HEK293T (cell line): Measurements from ENCODE around the gene TCF7.

Experiments used
- CTCF ChIA-PET: fragments of 350-600 bp; formaldehyde crosslinking; extraction: SDS; loops from one replicate; lab custom pipeline; 2021; ENCODE audit warnings: antibody characterized with exemption, inconsistent platforms; lab: Yijun Ruan, JAX
- POLR2A ChIA-PET: fragments of 350-600 bp; formaldehyde crosslinking; extraction: SDS; loops from one replicate; lab custom pipeline; 2020; ENCODE audit warnings: antibody characterized with exemption, inconsistent platforms; lab: Yijun Ruan, JAX
- DNase-seq: peaks from one replicate; pipeline ENCODE4 v3.0.0; 2012; ENCODE audit warnings: mixed read lengths; ENCODE audit errors: extremely low spot score
- ARNT ChIP-seq: fragments of 450-650 bp; IDR thresholded peaks from 2 replicates; pipeline ENCODE4 v1.6.1; 2017; ENCODE audit warnings: mild to moderate bottlenecking
- BHLHE40 ChIP-seq: fragments of 450-650 bp; IDR thresholded peaks from 2 replicates; pipeline ENCODE4 v1.6.1; 2016; ENCODE audit warnings: mild to moderate bottlenecking, moderate library complexity, borderline replicate concordance
- CTBP1 ChIP-seq: fragments of 450-650 bp; IDR thresholded peaks from 2 replicates; pipeline ENCODE4 v1.6.1; 2016; ENCODE audit warnings: borderline replicate concordance
- ELF4 ChIP-seq: fragments of 450-650 bp; IDR thresholded peaks from 2 replicates; pipeline ENCODE4 v1.6.1; 2017; ENCODE audit warnings: antibody characterized with exemption
- FOXA1 ChIP-seq: fragments of 450-650 bp; IDR thresholded peaks from 2 replicates; pipeline ENCODE4 v1.6.1; 2016; ENCODE audit warnings: mild to moderate bottlenecking
- FOXK2 ChIP-seq: fragments of 450-650 bp; IDR thresholded peaks from 2 replicates; pipeline ENCODE4 v1.6.1; 2016; ENCODE audit warnings: mild to moderate bottlenecking
- FOXM1 ChIP-seq: fragments of 450-650 bp; IDR thresholded peaks from 2 replicates; pipeline ENCODE4 v1.6.1; 2017; ENCODE audit warnings: mild to moderate bottlenecking, borderline replicate concordance
- HDGF ChIP-seq: fragments of 450-650 bp; IDR thresholded peaks from 2 replicates; pipeline ENCODE4 v1.6.1; 2017; ENCODE audit warnings: antibody characterized with exemption, borderline replicate concordance
- L3MBTL2 ChIP-seq: fragments of 450-650 bp; conservative IDR thresholded peaks from 2 replicates; pipeline ENCODE4 v1.6.1; 2016; ENCODE audit warnings: mild to moderate bottlenecking
- LEF1 ChIP-seq: fragments of 450-650 bp; IDR thresholded peaks from 2 replicates; pipeline ENCODE4 v1.6.1; 2017; ENCODE audit warnings: mild to moderate bottlenecking, borderline replicate concordance
- NFRKB ChIP-seq: fragments of 450-650 bp; IDR thresholded peaks from 2 replicates; pipeline ENCODE4 v1.6.1; 2016; ENCODE audit warnings: mild to moderate bottlenecking, moderate library complexity
- SP1 ChIP-seq: fragments of 450-650 bp; IDR thresholded peaks from 2 replicates; pipeline ENCODE4 v1.6.1; 2017
- SUZ12 ChIP-seq: fragments of 450-650 bp; IDR thresholded peaks from 2 replicates; pipeline ENCODE4 v1.6.1; 2016; ENCODE audit warnings: mild to moderate bottlenecking
- TARDBP ChIP-seq: fragments of 450-650 bp; IDR thresholded peaks from 2 replicates; pipeline ENCODE4 v1.6.1; 2016
- ZNF384 ChIP-seq: fragments of 450-650 bp; IDR thresholded peaks from 2 replicates; pipeline ENCODE4 v1.6.1; 2016
- TF ChIP-seq, protein P1 (sequence below): fragments of 450-650 bp; IDR thresholded peaks from 2 replicates; pipeline ENCODE4 v1.6.1; 2016

Gene TCF7

DNA sequence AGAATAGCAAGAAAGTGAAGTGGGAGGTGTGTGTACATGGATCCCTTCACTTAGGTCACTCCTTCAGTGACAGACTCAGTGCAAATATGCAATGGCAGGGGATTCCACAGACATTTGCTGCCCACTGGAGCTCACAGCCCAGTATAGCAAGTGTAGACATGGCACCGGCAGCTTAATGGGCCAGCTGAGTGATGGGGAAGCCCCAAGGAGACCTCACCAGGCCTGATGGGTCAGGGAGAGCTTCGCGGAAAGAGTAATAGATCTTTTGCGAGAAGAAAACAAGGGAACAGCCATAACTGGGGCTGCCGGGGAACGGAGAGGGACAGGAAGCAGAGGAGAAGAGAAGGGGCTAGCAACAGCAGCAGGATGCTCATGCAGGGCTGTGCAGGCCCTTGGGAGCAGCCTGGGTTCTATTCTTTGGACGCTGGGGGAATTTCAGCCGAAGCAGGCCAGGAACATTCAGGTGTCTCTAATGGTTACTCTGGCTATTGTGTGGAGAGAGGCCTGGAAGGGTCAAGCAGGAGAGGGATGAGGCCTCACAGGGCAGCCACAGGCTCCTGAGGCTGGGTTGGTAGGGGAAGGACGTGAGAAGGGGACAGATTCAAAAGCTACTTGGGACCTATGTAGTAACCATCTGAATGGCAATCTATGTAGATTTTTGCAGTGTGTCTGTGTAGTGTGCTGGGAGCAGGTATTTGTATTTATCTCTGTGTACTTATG is 27.0 kb downstream of the TCF7 start:
- ChIA-PET CTCF (interaction anchor here (0.5 to 7.1 kb wide), 13 partner anchors 9 to 145 kb away, joined by 3 to 76 read pairs (median 5); no protein-coding TSS in a partner anchor), POLR2A (no interaction called here)
- TF ChIP-seq BHLHE40: no peak
- TF ChIP-seq FOXM1: no peak
- TF ChIP-seq FOXA1: no peak
- TF ChIP-seq L3MBTL2: no peak
- TF ChIP-seq LEF1: no peak
- TF ChIP-seq ARNT: no peak
- no peak for TF ChIP-seq ZNF384
- no peak for TF ChIP-seq TARDBP
- no peak for TF ChIP-seq NFRKB
- no peak for TF ChIP-seq SUZ12
- TF ChIP-seq HDGF: no peak
- TF ChIP-seq SP1: no peak
- no peak for TF ChIP-seq FOXK2
- TF ChIP-seq ELF4: no peak
- TF ChIP-seq, protein P1, sequence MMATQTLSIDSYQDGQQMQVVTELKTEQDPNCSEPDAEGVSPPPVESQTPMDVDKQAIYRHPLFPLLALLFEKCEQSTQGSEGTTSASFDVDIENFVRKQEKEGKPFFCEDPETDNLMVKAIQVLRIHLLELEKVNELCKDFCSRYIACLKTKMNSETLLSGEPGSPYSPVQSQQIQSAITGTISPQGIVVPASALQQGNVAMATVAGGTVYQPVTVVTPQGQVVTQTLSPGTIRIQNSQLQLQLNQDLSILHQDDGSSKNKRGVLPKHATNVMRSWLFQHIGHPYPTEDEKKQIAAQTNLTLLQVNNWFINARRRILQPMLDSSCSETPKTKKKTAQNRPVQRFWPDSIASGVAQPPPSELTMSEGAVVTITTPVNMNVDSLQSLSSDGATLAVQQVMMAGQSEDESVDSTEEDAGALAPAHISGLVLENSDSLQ: no peak
- no peak for TF ChIP-seq CTBP1
- DNase-seq: no peak

DNA sequence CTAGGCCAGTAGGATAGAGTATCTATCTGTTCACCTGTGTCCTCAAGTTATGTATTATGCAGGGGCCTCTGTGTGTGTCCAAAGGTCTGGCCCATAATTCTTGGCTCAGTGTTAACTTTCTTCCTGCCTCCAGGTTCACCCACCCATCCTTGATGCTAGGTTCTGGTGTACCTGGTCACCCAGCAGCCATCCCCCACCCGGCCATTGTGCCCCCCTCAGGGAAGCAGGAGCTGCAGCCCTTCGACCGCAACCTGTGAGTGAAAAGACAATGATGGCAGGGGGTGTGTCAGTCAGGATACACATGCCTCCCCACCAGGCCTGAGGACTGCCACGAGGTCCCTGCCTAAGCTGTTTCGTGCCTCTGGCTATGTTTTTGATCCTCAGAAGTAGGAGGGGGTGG is 27.6 kb downstream of the TCF7 start:
- DNase-seq: no peak
- CTCF ChIA-PET: interaction anchor here (0.5 to 7.1 kb wide), 4 partner anchors 9 to 100 kb away, joined by 3 to 76 read pairs (median 6); no protein-coding TSS in a partner anchor
- no peak for TF ChIP-seq HDGF
- TF ChIP-seq L3MBTL2: no peak
- TF ChIP-seq ELF4: no peak
- TF ChIP-seq FOXK2: no peak
- TF ChIP-seq ZNF384: no peak
- no peak for TF ChIP-seq LEF1
- TF ChIP-seq BHLHE40: no peak
- TF ChIP-seq FOXA1: no peak
- no peak for TF ChIP-seq FOXM1
- TF ChIP-seq CTBP1: no peak
- TF ChIP-seq, protein P1: no peak
- TF ChIP-seq ARNT: no peak
- TF ChIP-seq SP1: no peak
- no peak for TF ChIP-seq NFRKB
- no peak for TF ChIP-seq SUZ12
- POLR2A ChIA-PET: interaction anchor here (0.6 kb wide), 1 partner anchor 9 kb away, joined by 3 read pairs; no protein-coding TSS in a partner anchor

DNA sequence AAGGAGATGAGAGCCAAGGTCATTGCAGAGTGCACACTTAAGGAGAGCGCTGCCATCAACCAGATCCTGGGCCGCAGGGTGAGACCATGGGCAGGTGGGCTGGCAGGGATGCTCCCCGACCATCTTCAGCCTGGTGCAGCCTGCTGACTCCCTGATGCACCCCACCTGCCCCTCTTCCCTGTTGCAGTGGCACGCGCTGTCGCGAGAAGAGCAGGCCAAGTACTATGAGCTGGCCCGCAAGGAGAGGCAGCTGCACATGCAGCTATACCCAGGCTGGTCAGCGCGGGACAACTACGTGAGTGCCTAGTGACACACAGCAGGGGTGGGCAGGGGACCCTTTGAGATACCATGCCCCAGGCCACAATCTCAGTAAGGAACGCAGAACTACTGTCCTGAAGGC is 28.3 kb downstream of the TCF7 start:
- DNase-seq: no peak
- no peak for TF ChIP-seq FOXA1
- no peak for TF ChIP-seq ZNF384
- no peak for TF ChIP-seq FOXK2
- TF ChIP-seq SUZ12: no peak
- no peak for TF ChIP-seq CTBP1
- TF ChIP-seq SP1: no peak
- ChIA-PET CTCF (interaction anchor here (1.0 to 7.1 kb wide), 2 partner anchors 10 to 101 kb away, joined by 4 to 76 read pairs; no protein-coding TSS in a partner anchor), POLR2A (no interaction called here)

DNA sequence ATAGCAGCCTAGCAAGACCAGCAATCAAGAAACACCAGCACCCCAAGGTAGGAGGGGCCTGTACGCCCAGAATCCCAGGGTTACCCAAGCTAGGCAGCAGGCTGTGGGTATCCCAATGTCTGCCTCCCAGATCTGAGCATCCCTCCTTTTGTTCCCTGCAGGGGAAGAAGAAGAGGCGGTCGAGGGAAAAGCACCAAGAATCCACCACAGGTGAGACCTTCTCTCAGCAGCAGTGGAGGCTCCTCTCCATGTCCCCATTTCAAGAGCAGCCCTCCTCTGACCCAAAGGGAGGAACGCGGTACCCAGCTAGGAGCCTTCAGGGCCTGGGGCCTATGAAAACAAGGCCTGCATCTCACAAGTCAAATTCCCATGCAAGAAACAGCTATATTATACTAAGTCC is 28.9 kb downstream of the TCF7 start:
- DNase-seq: no peak
- TF ChIP-seq ZNF384: no peak
- no peak for TF ChIP-seq FOXK2
- no peak for TF ChIP-seq HDGF
- no peak for TF ChIP-seq SP1
- no peak for TF ChIP-seq ELF4
- TF ChIP-seq SUZ12: no peak
- no peak for TF ChIP-seq FOXA1
- POLR2A ChIA-PET: no interaction called here
- CTCF ChIA-PET: interaction anchor here (1.0 to 7.1 kb wide), 2 partner anchors 9 to 101 kb away, joined by 4 to 76 read pairs; no protein-coding TSS in a partner anchor

DNA sequence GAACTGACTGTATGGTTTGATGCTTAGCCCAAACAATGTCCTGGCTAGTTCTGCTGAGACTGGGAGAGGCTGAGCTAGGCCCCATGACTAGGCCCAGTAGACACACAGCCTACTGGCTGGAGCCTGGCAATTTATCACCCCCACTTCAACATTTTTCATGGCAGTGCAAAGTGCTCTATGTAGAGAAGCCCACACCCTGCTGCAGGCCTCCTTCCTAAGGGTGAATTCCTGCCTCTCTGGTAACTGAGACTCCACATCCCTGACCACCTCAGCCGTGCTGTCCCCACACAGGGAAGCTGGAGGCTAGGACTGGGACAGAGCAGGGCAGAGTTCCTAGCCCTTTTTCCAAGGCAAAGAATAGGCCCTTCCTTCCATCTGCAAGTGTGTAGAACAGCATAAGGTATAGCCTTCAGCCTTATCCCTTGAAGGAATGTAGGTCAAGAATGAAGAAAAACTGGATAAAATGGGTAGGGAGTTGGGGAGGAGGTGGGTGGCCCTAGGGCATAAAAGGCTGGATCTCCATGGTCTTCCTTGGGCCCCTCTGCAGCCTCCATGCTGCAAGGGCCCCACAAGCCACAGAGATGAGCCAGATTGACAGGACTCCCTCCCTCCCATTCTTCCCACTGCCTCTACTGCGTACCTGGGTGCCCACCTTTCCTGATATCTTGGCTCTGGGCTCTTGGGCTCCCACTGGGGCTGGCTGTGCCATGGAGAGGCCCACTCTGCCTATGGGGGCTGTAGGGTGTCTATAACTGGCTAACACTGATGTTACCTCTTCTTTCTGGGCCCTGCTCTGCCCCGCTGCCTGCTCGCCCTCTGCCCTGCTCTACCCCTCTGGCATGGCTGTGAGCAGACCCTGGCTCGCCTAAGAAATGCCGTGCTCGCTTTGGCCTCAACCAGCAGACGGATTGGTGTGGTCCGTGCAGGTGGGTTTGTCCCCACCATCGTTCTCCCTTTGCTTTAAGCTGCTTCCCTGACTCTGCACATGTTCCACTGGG is 29.8 kb downstream of the TCF7 start:
- ChIA-PET POLR2A (no interaction called here), CTCF (interaction anchor here (0.5 to 7.1 kb wide), 4 partner anchors 8 to 211 kb away, joined by 3 to 76 read pairs (median 4); no protein-coding TSS in a partner anchor)
- DNase-seq: no peak
- TF ChIP-seq ELF4: no peak
- TF ChIP-seq HDGF: no peak
- TF ChIP-seq SUZ12: no peak
- TF ChIP-seq NFRKB: no peak
- TF ChIP-seq BHLHE40: no peak
- TF ChIP-seq SP1: no peak
- TF ChIP-seq CTBP1: no peak
- no peak for TF ChIP-seq ZNF384
- TF ChIP-seq TARDBP: no peak
- TF ChIP-seq ARNT: no peak
- TF ChIP-seq, protein P1: no peak
- no peak for TF ChIP-seq LEF1
- no peak for TF ChIP-seq FOXK2
